ENCODE data around the gene CCM2.
A peak's percentile ranks its signal among the peaks of the same experiment; 100 is the strongest.
"Not testable (repeated sequence)": the region's sequence is repeated elsewhere in the genome, so short reads cannot be mapped to it uniquely, and the experiment has no call there.

Gene CCM2

GRCh38 chr7:44981035-44981706 lies 18.8 kb upstream of the CCM2 start:
- no peak for DNase-seq (ENCODE audit: low read depth in 2 of 2)

- DNase-seq (ENCODE audit: low read depth in 2 of 2) = no peak
These were observed 17.5 kb upstream of the CCM2 start for GRCh38 chr7:44982535-44982923.

GRCh38 chr7:44982970-44983369 lies 17.0 kb upstream of the CCM2 start:
- DNase-seq (ENCODE audit: low read depth in 2 of 2) = no peak

- DNase-seq (ENCODE audit: low read depth in 2 of 2) = no peak
These were observed 16.1 kb upstream of the CCM2 start for GRCh38 chr7:44983742-44984477.

GRCh38 chr7:44984478-44984758 lies 15.6 kb upstream of the CCM2 start:
- DNase-seq (ENCODE audit: low read depth in 2 of 2) = no peak

- no peak for DNase-seq (ENCODE audit: low read depth in 2 of 2)
These were observed 14.8 kb upstream of the CCM2 start for GRCh38 chr7:44985033-44985695.

GRCh38 chr7:44985900-44986217 lies 14.1 kb upstream of the CCM2 start:
- DNase-seq (ENCODE audit: low read depth in 2 of 2) = no peak

GRCh38 chr7:44986218-44987053 lies 13.6 kb upstream of the CCM2 start:
- peak; percentile 91 to 95 for DNase-seq (ENCODE audit: low read depth in 2 of 2)

- no peak for DNase-seq (ENCODE audit: low read depth in 2 of 2)
These were observed 12.5 kb upstream of the CCM2 start for GRCh38 chr7:44987457-44987856.

GRCh38 chr7:44987996-44988395 lies 12.0 kb upstream of the CCM2 start:
- DNase-seq (ENCODE audit: low read depth in 2 of 2) = no peak

GRCh38 chr7:44988701-44989100 lies 11.3 kb upstream of the CCM2 start:
- no peak for DNase-seq (ENCODE audit: low read depth in 2 of 2)

- DNase-seq (ENCODE audit: low read depth in 2 of 2) = no peak
These were observed 10.9 kb upstream of the CCM2 start for GRCh38 chr7:44989132-44989531.

GRCh38 chr7:44990109-44991023 lies 9.6 kb upstream of the CCM2 start:
- DNase-seq (ENCODE audit: low read depth in 2 of 2) = no peak

GRCh38 chr7:44992004-44992795 lies 7.8 kb upstream of the CCM2 start:
- not testable (repeated sequence) for DNase-seq (ENCODE audit: low read depth in 2 of 2)

- DNase-seq (ENCODE audit: low read depth in 2 of 2) = no peak
These were observed 5.0 kb upstream of the CCM2 start for GRCh38 chr7:44994877-44995554.

GRCh38 chr7:44995555-44996493 lies 4.2 kb upstream of the CCM2 start:
- no peak for DNase-seq (ENCODE audit: low read depth in 2 of 2)

GRCh38 chr7:44998153-44998871 lies 1.7 kb upstream of the CCM2 start:
- no peak for DNase-seq (ENCODE audit: low read depth in 2 of 2)

Measured in activated CD4-positive, alpha-beta T cell treated with anti-CD3 and anti-CD28 coated beads for 24 hours (primary cell).